GM18909 (cell line): Measurements from ENCODE around the gene PAGE2.
"Not testable (repeated sequence)": the region's sequence is repeated elsewhere in the genome, so short reads cannot be mapped to it uniquely, and the experiment has no call there.

Source experiments
- ATAC-seq: cut with Tn5 transposase; IDR thresholded peaks from one replicate; pipeline ENCODE4 v1.9.1; 2021; ENCODE audit warnings: mild to moderate bottlenecking; ENCODE audit not compliant: unreplicated experiment, poor library complexity

PAGE2 gene, protein sequence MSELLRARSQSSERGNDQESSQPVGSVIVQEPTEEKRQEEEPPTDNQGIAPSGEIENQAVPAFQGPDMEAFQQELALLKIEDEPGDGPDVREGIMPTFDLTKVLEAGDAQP

DNA sequence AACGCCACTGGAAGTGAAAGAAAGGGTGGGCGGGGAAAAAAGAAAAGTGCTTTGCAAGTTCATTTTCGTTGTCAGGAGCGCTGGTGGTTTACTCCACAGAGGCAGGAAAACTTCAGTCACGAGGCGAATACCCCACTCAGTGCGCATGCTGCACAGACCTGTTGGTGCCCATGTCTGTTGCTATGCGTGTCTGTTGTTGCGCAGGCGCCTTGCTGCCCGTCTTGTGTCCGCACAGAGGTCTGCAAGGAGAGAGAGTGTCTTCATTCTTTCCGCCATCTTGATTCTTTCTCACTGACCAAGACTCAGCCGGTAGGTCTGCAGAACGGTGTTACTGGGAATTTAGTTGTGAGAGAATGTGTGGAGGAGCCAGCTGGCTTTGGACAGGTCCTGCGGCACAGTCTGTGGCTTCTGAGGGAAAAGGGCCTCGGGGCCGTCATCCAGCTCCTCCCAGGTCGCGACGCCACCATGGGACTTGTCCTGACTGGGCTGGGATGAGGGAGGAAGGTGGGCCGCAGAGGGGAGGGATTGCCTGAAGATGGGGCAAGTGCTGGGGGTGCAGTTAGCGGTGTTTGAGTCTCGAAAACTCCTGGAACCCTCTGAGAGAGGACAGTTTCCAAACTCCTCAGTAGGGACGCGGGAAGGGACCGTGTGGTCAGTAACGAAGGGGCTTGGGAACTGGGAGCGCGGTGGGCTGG lies at the start of gene PAGE2:
Gene PAGE2, plus strand, starts transcription at position 224 of the 695 bp plus-strand sequence. CDS start 1,003 bp downstream, outside the sequence.
- no peak for ATAC-seq

GRCh38 chrX:55039471-55039870 lies 49.3 kb upstream of the PAGE2 start:
- no peak for ATAC-seq

- ATAC-seq: no peak
Measured at GRCh38 chrX:55041514-55041913, 47.3 kb upstream of the PAGE2 start.

DNA sequence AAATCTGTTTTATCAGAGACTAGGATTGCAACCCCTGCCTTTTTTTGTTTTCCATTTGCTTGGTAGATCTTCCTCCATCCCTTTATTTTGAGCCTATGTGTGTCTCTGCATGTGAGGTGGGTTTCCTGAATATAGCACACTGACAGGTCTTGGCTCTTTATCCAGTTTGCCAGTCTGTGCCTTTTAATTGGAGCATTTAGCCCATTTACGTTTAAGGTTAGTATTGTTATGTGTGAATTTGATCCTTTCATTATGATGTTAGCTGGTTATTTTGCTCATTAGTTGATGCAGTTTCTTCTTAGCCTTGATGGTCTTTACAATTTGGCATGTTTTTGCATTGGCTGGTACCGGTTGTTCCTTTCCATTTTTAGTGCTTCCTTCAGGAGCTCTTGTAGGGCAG lies 38.2 kb upstream of the PAGE2 start:
- not testable (repeated sequence) for ATAC-seq

DNA sequence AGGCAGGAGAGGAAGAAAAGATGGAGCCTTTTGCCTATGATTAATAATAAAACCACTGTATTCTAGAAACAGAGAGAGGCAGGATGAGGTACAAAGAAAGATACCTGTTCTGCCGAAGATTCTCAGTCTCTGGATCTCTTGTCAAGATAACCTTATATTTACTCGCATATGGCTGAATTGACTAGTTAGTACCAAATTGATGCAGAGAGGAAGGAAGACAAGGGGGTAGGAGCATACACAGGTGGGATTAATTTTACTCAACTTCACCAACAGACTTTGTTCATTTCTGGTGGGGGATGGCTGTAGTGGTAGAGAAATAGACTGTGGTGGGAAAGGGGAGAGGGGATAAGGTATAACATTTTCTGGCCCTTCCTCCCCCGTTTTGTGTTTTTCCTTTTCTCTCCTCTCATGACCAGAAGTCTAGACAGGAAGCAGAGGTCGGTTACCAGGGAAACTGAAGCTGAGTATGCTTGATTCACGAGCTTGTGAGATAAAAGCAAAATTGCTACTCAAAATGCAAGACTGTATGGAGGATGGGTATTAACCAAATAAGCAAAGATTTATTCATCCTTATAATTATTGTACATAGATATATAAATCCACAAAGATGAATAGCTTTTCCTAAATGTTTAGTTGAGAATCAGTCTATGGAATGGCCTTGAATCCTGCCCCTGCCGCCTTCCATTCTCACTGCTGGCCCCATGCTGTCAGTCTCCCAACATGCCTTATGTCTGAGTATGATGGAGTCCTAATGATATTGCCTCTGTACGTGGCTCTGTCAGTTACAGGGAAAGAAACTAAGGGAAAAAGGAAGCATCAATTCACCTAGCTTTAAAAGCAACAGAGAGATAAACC lies 31.8 kb upstream of the PAGE2 start:
- no peak for ATAC-seq

GRCh38 chrX:55057675-55058249 lies 31.1 kb upstream of the PAGE2 start:
- ATAC-seq: peak; percentile 71

DNA sequence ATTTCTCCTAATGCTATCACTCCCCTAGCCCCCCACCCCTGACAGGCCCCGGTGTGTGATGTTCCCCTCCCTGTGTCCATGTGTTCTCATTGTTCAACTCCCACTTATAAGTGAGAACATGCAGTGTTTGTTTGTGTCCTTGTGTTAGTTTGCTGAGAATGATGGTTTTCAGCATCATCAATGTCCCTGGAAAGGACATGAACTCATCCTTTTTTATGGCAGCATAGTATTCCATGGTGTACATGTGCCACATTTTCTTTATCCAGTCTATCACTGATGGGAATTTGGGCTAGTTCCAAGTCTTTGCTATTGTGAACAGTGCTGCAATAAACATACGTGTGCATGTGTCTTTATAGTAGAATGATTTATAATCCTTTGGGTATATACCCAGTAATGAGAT lies 21.6 kb upstream of the PAGE2 start:
- not testable (repeated sequence) for ATAC-seq

DNA sequence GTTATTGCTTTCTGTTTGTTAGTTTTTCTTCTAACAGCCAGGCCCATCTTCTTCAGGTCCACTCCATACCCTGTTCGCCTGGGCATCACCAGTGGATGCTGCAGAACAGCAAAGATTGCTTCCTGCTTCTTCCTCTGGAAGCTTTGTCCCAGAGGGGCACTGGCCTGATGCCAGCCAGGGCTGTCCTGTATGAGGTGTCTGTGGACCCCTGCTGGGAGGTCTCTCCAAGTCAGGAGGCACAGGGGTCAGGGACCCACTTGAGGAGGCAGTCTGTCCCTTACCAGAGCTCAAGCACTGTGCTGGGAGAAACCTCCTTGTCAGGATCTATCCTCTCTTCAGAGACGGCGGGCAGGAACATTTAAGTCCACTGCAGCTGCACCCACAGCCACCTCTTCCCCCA lies 16.5 kb upstream of the PAGE2 start:
- ATAC-seq: no peak

DNA sequence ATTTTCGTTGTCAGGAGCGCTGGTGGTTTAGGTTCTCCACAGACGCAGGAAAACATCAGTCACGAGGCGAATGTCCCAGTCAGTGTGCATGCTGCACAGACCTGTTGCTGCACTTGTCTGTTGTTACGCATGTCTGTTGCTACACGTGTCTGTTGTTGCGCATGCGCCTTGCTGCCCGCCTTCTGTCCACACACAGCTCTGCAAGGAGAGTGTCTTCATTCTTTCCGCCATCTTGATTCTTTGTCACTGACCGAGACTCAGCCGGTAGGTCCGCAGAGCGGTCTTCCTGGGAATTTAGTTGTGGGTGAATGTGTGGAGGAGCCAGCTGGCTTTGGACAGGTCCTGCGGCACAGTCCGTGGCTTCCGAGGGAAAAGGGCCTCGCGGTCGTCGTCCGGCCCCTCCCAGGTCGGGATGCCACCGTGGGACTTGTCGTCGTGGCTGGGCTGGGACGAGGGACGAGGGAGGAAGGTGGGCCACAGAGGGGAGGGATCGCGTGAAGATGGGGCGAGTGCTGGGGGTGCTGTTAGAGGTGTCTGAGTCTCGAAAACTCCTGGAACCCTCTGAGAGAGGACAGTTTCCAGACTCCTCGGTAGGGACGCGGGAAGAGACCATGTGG lies 13.9 kb upstream of the PAGE2 start, which contains the start of gene PAGE2B:
Gene PAGE2B, plus strand, starts transcription at position 180 of the 617 bp plus-strand sequence. CDS start 1,012 bp downstream, outside the sequence.
- no peak for ATAC-seq

GRCh38 chrX:55098691-55099090 lies 9.9 kb downstream of the PAGE2 start:
- no peak for ATAC-seq

DNA sequence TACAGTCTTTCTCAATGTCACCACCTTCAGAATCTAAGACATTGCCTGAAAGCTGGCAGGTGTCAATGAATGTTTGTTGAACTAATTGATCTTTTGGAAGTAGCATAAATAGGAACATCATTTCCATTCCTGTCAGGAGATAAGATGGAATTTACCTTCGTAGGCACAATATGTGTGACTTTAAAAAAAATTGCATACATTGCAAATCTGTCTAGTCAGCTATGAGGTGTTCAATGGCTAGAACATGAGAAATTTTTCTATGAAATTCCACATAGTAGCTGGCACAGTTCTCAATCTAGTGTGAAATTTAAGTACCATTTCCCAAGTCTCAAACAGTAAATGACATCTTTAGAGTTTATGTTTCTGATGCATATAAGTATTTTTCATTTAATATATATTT lies 10.3 kb downstream of the PAGE2 start:
- no peak for ATAC-seq

DNA sequence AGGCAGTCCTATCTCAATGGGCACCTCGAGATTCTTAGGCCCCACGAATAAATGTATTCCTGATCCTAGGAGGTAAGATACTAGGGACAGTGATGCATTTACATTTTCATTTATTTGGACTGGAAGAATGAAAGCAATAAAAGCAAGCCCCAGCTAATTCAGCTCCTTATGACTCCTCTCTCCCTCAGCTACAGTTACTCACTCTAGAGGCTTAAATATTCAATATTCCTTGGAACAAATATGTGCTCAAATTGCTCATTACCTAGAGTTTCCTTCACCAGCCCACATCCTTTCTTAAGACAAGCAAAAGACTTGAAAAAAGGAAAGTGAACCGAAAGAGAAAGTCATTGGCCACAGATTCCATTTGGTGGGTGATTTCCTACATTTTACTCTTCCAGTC lies 13.9 kb downstream of the PAGE2 start:
- no peak for ATAC-seq

DNA sequence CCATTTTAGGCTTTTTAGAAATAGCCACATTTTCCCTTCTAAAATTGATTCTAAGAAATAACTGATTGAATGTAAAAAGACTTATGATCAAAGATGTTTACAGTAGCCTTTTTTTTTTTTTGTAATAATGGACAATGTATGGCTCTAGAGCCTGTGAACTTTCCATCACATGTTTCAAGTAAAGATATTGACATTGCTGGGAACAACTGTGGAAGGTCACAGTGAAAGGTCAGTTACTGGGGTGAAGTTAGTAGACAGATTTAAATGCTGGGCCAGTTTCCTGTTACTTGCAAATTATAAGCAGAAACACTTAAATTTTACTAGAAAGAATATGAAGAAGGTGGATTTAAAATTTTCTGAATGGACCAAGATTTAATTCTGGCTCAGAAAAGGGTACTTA lies 18.4 kb downstream of the PAGE2 start:
- ATAC-seq: no peak

DNA sequence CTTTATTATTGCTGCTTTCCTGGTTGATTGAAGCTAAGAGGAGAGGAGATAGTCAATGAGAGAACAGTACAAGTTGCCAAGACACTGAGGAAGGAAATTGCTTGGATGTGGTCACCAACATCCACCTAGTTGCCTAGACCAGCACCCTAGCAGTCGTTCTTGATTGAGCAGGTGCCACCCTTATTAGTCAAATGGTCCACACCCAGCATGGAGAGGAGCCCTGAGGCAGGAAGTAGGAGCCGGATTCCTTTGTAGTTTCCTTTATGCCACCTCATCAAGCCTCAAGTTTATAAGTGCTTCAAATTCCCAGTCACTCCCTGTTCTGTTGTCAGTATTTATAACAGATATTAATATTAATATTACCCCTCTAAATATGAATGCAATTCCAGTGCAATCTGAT lies 19.1 kb downstream of the PAGE2 start:
- no peak for ATAC-seq

DNA sequence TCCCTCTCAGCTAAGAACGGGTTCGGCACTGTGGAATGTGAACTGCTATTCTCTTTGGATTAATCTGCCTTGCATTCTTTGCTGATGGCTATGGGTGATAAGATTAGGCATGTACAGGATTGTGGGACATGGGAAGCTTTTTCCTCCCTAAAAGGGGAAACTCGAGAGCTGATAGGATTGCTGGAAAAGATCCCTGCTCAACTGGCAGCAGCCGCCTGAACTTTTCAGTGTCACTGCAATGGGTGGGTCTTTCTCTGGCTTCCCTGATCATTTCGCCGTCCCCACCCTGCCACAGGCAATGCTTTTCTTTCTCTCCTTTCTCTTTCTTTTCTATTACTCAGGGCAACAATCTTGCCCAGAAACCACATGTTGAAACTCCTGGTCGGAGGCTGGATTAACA lies 20.5 kb downstream of the PAGE2 start:
- no peak for ATAC-seq

- ATAC-seq: no peak
Measured at GRCh38 chrX:55111578-55112254, 22.9 kb downstream of the PAGE2 start.

- not testable (repeated sequence) for ATAC-seq
Measured at GRCh38 chrX:55116589-55116988, 27.8 kb downstream of the PAGE2 start.

- ATAC-seq: no peak
Measured at GRCh38 chrX:55118574-55118973, 29.8 kb downstream of the PAGE2 start.

DNA sequence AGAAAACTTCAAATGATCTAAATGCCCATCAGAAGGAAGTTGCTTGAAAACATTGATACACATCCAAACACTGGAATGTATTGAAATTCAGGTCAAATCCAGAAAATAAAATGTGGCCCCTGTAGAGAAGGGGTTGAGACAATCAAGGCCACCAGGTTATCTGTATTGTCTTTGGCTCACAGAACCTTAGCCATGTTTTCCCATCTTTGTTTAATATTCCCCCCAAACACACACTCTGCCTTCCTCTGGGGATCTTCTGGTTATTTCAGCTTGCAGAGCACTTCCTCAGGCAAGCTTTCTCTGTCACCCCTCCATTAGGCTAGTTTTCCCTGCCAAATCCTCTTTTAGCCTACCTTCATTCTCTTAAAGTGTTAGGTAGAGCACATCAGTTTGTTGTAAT lies 30.5 kb downstream of the PAGE2 start:
- ATAC-seq: no peak

DNA sequence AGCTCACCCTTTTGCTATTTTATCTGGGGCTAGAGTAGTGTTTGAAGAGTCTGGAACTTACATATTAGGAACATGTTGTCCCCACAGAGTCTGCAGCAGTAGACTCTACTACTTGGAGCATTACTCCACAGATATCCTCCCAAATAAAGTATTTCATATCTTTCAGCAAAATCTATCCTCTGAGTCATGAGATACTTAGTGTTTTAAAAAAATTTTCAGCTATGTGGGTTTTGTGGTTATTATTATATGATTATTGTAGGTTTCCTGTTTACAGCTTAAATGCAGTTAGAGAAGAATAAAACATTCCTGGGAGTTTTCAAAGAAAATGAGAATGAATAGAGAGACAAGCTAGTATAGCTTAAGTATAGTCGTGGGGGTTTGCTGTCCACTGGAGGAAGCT lies 30.9 kb downstream of the PAGE2 start:
- no peak for ATAC-seq
